GM12873 (cell line): ENCODE results near the gene SORCS1.

Experiments used
- TF ChIP-seq, protein P1 (sequence below): IDR thresholded peaks from 2 replicates; pipeline ENCODE4 v1.5.1; 2012; ENCODE audit warnings: low read depth, mild to moderate bottlenecking, moderate library complexity, low read length, control low read depth; ENCODE audit not compliant: insufficient read depth; ENCODE audit errors: missing control alignments

The SORCS1 gene

DNA sequence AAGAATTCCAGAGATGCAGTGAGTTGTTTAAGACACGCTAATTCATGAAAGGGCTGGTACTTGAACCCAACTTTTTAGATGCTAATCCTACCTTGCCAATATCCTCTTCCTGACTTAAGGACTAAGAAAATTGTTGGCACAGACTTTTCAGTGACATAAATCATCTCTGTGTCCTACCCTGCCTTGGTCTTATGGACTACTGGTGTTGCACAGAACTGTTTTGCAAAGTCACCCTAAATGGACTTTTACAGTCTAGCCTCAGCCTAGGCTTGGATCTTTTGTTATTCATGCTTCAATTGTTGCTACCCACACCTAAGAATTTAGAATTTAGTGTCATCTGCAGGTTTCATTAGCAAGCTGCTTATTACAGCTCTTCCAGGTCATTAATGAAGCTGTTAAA, 112.7 kb downstream of the SORCS1 start:
- TF ChIP-seq, protein P1, sequence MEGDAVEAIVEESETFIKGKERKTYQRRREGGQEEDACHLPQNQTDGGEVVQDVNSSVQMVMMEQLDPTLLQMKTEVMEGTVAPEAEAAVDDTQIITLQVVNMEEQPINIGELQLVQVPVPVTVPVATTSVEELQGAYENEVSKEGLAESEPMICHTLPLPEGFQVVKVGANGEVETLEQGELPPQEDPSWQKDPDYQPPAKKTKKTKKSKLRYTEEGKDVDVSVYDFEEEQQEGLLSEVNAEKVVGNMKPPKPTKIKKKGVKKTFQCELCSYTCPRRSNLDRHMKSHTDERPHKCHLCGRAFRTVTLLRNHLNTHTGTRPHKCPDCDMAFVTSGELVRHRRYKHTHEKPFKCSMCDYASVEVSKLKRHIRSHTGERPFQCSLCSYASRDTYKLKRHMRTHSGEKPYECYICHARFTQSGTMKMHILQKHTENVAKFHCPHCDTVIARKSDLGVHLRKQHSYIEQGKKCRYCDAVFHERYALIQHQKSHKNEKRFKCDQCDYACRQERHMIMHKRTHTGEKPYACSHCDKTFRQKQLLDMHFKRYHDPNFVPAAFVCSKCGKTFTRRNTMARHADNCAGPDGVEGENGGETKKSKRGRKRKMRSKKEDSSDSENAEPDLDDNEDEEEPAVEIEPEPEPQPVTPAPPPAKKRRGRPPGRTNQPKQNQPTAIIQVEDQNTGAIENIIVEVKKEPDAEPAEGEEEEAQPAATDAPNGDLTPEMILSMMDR: no peak

DNA sequence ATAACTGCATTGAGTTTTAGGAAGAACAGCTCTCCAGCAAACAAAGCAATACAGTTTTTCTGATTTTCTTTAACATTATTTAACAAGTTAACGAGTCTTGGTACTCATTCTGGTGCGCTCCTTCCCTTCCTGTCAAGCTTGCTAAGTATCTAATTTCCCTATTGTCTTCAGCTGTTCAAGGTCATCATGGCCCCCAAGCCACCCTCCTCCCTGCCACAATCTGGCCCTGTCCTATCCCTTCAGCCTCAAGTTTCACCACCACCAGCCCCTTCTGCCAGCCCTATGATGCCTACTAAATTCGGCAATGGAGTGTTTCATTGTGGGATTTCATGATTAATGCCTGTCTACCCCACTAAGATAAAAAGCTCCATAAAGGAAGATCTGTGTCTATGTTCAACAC, 121.0 kb downstream of the SORCS1 start:
- TF ChIP-seq, protein P1: no peak

DNA sequence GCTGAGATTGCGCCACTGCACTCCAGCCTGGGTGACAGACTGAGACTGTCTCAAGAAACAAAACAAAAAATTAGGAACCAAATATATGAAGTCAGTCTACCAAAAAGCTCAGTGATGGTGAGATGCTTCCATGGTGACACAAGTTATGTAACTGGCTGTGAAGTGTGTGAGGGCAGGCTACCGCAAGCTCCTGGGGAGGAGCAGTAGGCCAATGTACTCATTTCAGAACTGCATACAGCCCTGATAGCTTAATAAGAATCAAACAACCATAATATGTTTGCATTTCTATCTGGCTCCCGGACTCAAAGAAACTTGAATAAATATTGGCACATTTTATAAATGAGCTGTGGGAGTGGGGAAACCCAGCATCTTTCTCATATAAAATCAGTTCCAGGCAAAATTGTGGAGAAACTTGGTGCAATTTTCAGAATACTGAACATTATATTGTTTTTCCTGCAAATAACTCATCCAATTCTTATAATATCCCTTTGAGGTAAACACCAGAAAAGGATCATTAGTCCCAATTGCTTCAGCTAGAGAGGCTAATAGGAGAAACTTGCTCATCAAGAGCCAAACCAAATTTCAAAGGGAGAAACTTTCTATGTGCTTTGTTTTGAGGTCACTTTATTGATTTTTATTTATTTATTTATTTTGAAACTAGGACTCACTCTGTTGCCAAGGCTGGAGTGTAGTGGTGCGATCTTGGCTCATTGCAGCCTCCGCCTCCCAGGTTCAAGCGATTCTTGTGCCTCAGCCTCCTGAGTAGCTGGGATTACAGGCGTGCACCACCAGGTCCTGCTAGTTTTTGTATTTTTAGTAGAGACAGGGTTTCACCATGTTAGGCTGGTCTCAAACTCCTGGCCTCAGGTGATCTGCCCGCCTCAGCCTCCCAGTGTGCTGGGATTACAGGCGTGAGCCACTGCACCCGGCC, 127.0 kb downstream of the SORCS1 start:
- TF ChIP-seq, protein P1: no peak

DNA sequence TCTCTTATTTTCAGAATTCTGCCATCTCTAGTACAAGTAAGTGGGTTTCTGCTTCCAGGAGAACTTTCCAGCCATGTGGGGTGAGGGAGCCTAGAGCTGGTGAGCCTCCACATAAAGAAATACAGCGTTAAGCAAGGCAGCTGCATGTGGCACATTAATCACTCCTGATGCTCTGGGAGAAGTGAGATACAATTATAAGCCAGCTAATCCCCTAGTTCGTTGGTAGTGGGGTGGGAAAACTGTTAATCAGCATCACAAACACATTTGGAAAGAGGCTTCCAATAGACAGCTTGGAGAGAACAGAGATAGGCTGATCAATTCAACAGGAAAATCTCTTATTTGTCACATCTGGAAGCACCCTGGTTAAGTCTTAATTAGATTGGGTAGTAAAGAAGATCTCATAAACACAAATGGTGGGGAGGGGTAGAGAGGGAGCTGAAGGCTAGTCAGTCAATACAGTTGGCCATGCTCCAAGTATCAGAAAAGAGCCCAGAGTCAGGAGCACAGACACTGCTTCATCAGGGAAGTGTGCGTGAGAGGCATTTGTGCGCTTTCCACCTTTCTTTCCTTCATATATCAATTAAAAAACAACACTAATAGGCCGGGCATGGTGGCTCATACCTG, 130.6 kb downstream of the SORCS1 start:
- TF ChIP-seq, protein P1: no peak

DNA sequence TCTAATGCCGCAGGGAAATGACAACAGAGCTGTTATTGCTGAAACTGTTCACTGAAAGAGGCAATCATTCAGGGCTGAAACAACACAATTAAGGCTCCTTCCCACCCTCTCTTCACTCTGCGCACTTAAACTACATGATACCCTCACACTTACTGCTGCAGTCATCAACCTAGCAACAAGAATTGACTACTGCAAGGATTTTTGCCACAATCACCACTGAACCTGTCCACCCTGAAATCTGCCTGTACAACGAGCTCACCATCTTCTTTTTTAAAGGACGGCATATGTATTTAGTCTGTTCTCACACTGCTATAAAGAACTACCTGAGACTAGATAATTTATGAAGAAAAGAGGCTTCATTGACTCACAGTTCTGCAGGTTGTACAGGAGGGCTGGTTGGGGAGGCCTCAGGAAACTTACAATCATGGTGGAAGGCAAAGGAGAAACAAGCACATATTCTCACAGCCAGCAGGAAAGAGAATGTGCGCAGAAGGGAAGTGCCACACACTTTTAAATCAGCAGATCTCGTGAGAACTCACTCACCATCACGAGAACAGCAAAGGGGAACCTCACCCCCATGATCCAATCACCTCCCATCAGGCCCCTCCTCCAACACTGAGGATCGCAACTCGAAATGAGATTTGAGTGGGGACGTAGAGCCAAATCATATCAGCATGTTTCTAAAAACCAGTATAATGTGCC, 131.7 kb downstream of the SORCS1 start:
- TF ChIP-seq, protein P1: no peak

DNA sequence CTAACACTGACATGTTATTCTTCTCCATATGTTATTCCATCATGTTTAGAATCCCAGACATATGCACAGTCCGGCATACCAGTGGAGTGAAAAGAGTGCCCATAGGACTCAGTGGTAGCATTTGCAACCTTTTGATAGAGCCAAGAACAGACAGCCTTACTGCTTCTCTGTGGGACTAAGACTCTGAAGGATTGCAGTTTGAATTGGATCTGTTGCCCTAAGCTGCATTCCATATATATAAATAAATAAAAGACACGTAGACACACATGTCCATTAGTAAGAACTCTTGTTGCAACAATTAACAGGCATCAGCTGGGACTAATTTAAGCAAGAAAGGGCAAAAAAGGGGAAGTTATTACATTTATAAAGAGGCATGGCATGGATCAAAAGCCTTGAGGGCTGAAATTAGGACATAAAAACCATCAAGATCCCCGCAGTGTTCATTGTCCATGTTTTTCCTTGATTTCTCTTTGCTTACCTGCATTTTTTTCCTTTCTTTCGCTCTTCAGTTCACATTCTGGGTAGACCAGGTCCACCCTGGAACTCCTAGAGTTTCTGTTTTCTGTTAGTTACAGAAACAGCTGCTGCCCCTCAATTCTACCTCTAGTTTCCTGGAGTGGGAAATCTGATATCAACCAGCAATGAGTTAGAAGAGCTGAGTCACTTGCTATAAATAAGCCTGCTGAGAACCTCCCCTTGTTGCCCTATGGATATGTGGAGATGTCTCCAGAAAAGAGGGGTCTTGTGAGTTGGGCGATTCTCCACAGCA, 132.4 kb downstream of the SORCS1 start:
- TF ChIP-seq, protein P1: no peak
